GM18951 (cell line): Measurements from ENCODE around the gene SUN3.
"Not testable (repeated sequence)": the region's sequence is repeated elsewhere in the genome, so short reads cannot be mapped to it uniquely, and the experiment has no call there.

ENCODE experiments used
- POLR2A ChIP-seq: IDR thresholded peaks from 4 replicates; pipeline ENCODE4 v1.6.1; 2011; ENCODE audit warnings: mild to moderate bottlenecking; ENCODE audit not compliant: insufficient read length, insufficient read depth; ENCODE audit errors: extremely low read depth
- in situ Hi-C: fragments of 300-500 bp; cut with MboI; formaldehyde crosslinking; loops from one replicate; pipeline ENCODE4 v1.12.0; 2022; ENCODE audit warnings: low sequenced_read_pairs, mixed read lengths, inconsistent platforms; ENCODE audit not compliant: unreplicated experiment

The SUN3 gene

DNA sequence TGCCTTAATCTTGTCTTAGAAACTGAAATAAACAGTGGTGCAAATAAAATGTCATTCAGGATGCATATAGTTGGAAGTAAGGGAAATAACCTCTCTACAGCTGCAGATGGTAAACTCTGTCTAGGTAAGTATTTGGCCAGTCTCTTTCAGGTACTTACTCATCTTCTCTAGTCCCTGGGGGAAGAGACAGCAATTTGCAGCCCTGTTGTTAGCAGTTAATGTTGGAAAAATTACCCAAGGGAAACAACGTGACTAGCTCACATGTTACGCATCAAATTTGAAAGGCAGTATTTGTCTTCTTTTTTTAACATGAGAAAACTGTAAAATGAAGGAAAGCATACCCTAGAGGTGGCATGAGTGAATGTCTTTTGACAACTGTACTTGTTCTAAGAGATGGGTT is 46.3 kb downstream of the SUN3 start:
- no peak for TF ChIP-seq POLR2A
- in situ Hi-C loops = no loop called here

DNA sequence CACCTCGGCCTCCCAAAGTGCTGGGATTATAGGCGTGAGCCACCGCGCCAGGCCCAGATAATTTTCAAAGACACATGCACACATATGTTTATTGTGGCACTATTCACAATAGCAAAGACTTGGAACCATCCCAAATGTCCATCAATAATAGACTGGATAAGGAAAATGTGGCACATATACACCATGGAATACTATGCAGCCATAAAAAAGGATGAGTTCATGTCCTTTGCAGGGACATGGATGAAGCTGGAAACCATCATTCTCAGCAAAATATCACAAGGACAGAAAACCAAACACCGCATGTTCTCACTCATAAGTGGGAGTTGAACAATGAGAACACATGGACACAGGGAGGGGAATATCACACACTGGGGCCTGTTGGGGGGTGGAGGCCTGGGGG is 48.3 kb downstream of the SUN3 start:
- in situ Hi-C loops = not testable (repeated sequence)

- in situ Hi-C loops = no loop called here
- no peak for TF ChIP-seq POLR2A
Measured at GRCh38 chr7:47979832-47980181, 49.1 kb downstream of the SUN3 start.

- peak; percentile 86 for TF ChIP-seq POLR2A
- in situ Hi-C loops = no loop called here
Measured at GRCh38 chr7:47979145-47979831, 49.6 kb downstream of the SUN3 start, which contains the start of gene HUS1. Gene HUS1, minus strand, starts transcription at chr7:47979615. Its CDS starts 96 bp downstream, at chr7:47979519.

- in situ Hi-C loops = no loop called here
- no peak for TF ChIP-seq POLR2A
Measured at GRCh38 chr7:47978790-47979144, 50.1 kb downstream of the SUN3 start.

DNA sequence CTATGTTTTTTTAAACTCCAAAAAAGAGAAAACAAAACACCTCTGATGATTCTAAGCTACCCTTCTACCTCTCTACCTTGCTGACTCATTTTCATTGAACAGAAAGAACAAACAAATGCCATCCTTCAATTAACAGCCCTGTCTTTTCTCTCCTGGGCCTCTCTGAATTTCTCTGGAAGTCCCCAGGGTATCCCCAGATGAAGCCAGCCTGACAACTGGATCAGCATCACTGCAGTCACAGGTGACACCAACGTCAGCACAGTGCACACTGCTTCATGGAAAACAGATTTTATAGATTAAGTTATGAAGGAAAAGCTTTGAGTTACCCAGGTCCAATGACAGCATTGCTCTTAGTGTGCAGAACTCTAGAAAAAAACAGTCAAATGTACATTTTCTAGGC is 55.2 kb downstream of the SUN3 start:
- in situ Hi-C loops = no loop called here
- no peak for TF ChIP-seq POLR2A

DNA sequence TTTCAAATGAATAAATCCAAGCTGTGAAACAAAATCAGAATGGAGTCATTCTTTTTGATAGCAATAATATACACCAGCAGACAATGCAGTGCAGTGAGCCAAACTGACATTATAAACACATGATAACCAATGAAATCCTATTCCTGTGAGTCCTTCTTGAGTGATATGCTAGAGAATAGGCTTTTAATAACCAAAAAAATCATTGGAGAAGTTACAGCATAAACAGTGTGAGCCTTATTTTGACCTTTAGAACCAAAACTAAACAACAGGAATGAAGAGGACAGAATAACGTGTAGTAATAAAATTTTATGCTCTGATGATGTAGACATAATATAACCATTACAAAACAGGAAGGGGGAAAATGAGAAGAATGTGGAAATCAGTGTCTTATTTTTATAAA is 58.1 kb downstream of the SUN3 start:
- TF ChIP-seq POLR2A = no peak
- in situ Hi-C loops = no loop called here

GRCh38 chr7:47968847-47969774 is 59.8 kb downstream of the SUN3 start:
- no peak for TF ChIP-seq POLR2A
- in situ Hi-C loops = no loop called here

- no peak for TF ChIP-seq POLR2A
- in situ Hi-C loops = no loop called here
Measured at GRCh38 chr7:47967708-47968107, 61.2 kb downstream of the SUN3 start.

- no peak for TF ChIP-seq POLR2A
- in situ Hi-C loops = no loop called here
Measured at GRCh38 chr7:47967123-47967522, 61.8 kb downstream of the SUN3 start.

- in situ Hi-C loops = no loop called here
- no peak for TF ChIP-seq POLR2A
Measured at GRCh38 chr7:47965456-47965855, 63.5 kb downstream of the SUN3 start.

- TF ChIP-seq POLR2A = no peak
- in situ Hi-C loops = no loop called here
Measured at GRCh38 chr7:47962262-47962661, 66.6 kb downstream of the SUN3 start.

DNA sequence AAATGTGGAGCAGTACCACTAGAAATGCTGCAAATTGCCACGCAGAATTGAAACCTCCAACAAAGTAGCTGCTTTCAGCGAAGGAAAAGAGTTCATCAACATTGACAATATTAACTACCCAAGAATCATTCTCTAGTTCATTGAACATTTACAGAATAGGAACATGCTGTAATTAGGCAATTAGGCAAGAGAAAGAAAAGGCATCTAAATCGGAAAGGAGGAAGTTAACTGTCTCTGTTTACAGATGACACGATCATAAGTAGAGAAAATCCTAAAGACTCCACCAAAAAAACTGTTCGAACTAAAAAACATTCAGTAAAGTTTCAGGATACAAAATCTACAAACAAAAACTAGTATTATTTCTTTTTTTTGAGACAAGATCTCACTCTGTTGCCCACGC is 71.8 kb downstream of the SUN3 start:
- in situ Hi-C loops = no loop called here
- no peak for TF ChIP-seq POLR2A

DNA sequence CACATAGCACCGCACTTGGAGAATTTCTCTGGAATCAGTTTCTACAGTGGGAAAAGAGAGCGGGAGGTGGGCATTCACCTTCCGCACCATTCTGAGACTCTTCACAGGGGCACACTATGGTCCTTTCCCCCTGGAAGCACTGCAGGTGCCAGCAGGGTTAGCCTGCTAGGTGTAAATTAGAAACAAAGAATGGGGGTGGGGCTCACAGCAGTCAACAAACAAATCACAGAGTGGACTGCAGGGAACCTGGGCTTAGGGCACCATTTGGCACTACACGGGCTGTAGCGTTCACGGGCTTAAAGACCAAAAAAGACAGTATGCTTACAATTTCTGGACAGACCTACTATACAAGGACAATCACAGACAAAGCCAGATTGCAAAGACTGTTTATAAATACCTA is 72.7 kb downstream of the SUN3 start:
- no peak for TF ChIP-seq POLR2A
- in situ Hi-C loops = no loop called here
